H1 (cell line): Measurements from ENCODE around the gene S100A6. TPM values are rescaled to one million over a fixed set of nuclear protein-coding genes. Genes with fewer than 3 reads are reported as not detected.

ENCODE experiments used
- BRCA1 ChIP-seq: IDR thresholded peaks from 2 replicates; pipeline ENCODE4 v1.6.1; 2012; ENCODE audit warnings: low read depth, low read length, improper control_type of control experiment
- CBX8 ChIP-seq: fragments of 300-800, 300-1000 bp; sonication (generic); IDR thresholded peaks from 2 replicates; pipeline ENCODE4 v1.7.1; 2016; ENCODE audit warnings: low read depth, low read length, borderline replicate concordance
- E2F6 ChIP-seq: IDR thresholded peaks from 2 replicates; pipeline ENCODE4 v1.6.1; 2012; ENCODE audit warnings: inconsistent platforms
- PHF8 ChIP-seq: fragments of 200-600 bp; sonication (generic); conservative IDR thresholded peaks from 2 replicates; pipeline ENCODE4 v1.7.1; 2012; ENCODE audit warnings: low read depth, mild to moderate bottlenecking, inconsistent platforms, low read length, moderate library complexity
- POLR2AphosphoS5 ChIP-seq: IDR thresholded peaks from 2 replicates; pipeline ENCODE4 v1.6.1; 2011; ENCODE audit warnings: low read depth, low read length
- SUZ12 ChIP-seq: fragments of 200-600 bp; sonication (generic); IDR thresholded peaks from 2 replicates; pipeline ENCODE4 v1.6.1; 2012; ENCODE audit warnings: mild to moderate bottlenecking, inconsistent platforms, low read length, moderate library complexity, mixed read lengths
- TAF1 ChIP-seq: IDR thresholded peaks from 2 replicates; pipeline ENCODE4 v1.6.1; 2011; ENCODE audit warnings: mild to moderate bottlenecking, low read depth, low read length
- ZNF274 ChIP-seq: IDR thresholded peaks from 2 replicates; pipeline ENCODE4 v1.7.0; 2012; ENCODE audit warnings: low read length, borderline replicate concordance; ENCODE audit errors: extremely low read depth
- polyA plus RNA-seq, 7 experiments: library from polyadenylated mRNA; depleted of rRNA in 3 of 7; stranded (reverse) in 5 of 7; unstranded in 2 of 7; fragments of >200 nt in 5 of 7; fragments of 200-250 nt in 2 of 7; gene quantifications; 1 replicate in 5 of 7; 2 replicates in 1 of 7; 4 replicates in 1 of 7; pipeline versions ENCODE4 v1.2.1 to v1.2.3, GENCODE V29; 2011 to 2013; ENCODE audit warnings: missing spikeins in 2 of 7, mixed read lengths in 2 of 7
- total RNA-seq: library from RNA; stranded (reverse); fragmentation: NEBNext Ultra II Directional; extraction: Animal tissue kit (Norgen Biotek cat#: 25700); gene quantifications from 2 replicates; pipeline ENCODE4 v1.2.1, GENCODE V29; 2021

The S100A6 gene
- total and polyA plus RNA-seq, 2 of the 8 experiments (the other 6 are each of a cell fraction or from before 2014, with no cell fraction given): 11.1 to 63.0 TPM

DNA sequence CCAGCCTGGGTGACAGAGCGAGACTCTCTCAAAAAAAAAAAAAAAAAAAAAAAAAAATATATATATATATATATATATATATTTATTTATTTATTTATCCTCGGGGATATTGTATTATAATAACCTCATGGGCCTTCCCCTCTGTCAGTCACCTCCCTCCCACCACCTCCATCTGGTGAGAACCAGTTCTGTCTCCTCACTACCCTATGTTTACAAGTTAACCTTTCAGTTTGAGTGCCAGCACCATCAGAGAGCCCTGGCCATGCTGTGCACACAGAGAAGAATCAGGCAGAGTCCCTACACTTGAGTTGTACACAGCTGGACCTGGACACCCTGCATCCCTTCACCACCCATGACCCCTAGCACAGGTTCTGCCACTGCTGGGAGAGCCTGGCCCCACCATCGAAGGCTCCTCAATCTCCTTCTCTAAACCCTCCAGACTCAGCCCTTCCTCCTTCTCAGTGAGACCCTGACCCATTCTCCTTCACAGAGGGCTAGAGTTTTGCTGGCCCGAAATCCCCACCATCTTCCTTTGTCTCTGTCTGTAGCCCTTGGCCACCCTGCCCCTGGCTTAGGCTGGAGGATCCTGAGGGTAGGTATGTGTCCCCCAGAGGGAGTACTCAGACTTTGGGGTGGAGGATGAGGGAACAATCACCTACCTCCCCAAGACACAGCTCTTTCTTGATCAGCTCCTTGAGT lies 3.8 kb upstream of the S100A6 start (continued):
- TF ChIP-seq ZNF274: no peak
- TF ChIP-seq TAF1: no peak
- TF ChIP-seq SUZ12: no peak
- TF ChIP-seq E2F6: no peak
- TF ChIP-seq CBX8: no peak
- no peak for TF ChIP-seq BRCA1
- TF ChIP-seq PHF8: no peak
- no peak for TF ChIP-seq POLR2AphosphoS5
